Uterus (tissue), 4 donors: Measurements from ENCODE around the gene OBP2A. TPM values are rescaled to one million over a fixed set of nuclear protein-coding genes. Genes with fewer than 3 reads are reported as not detected.
"Not testable (repeated sequence)": the region's sequence is repeated elsewhere in the genome, so short reads cannot be mapped to it uniquely, and the experiment has no call there.

Source experiments
- DNase-seq, 2 donors: peaks; one replicate each; pipeline ENCODE4 v3.0.0-alpha.2; 2019 to 2020
- H3K27ac ChIP-seq, 2 donors: fragments of 200-600 bp; sonication (generic); 1 replicate in 1 of 2; 2 replicates in 1 of 2; pipeline ENCODE4 v1.5.1; 2016 to 2018
- H3K27me3 ChIP-seq, 2 donors: fragments of 200-600 bp; sonication (generic); one replicate each; pipeline ENCODE4 v1.5.1; 2018 to 2019; ENCODE audit warnings: control low read depth in 1 of 2
- H3K36me3 ChIP-seq, 2 donors: fragments of 200-600 bp; sonication (generic); one replicate each; pipeline ENCODE4 v1.5.1; 2019; ENCODE audit warnings: control low read depth in 1 of 2
- H3K4me1 ChIP-seq, 2 donors: fragments of 200-600 bp; sonication (generic); one replicate each; pipeline ENCODE4 v1.5.1; 2018 to 2019; ENCODE audit warnings: control low read depth in 1 of 2
- H3K4me3 ChIP-seq, 2 donors: fragments of 200-600 bp; sonication (generic); 1 replicate in 1 of 2; 2 replicates in 1 of 2; pipeline ENCODE4 v1.5.1; 2018 to 2019; ENCODE audit warnings: mild to moderate bottlenecking in 1 of 2
- H3K9me3 ChIP-seq, 2 donors: fragments of 200-600 bp; sonication (generic); one replicate each; pipeline ENCODE4 v1.5.1; 2019; ENCODE audit warnings: control low read depth in 1 of 2
- CTCF ChIP-seq, 4 experiments: fragments of 200-600 bp in 2 of 4; fragments of 450-650 bp in 2 of 4; sonication (generic) in 2 of 4; IDR thresholded peaks; one replicate each; pipeline ENCODE4 v1.5.1; 2016 to 2019; ENCODE audit warnings: antibody characterized with exemption in 4 of 4, mild to moderate bottlenecking in 2 of 4, moderate library complexity in 1 of 4
- POLR2A ChIP-seq, 2 donors: fragments of 450-650 bp; IDR thresholded peaks; one replicate each; pipeline ENCODE4 v1.6.1; 2016; ENCODE audit warnings: antibody characterized with exemption in 2 of 2, mild to moderate bottlenecking in 1 of 2, moderate library complexity in 1 of 2
- intact Hi-C: fragments of 100-400 bp; cut with DNase I; formaldehyde crosslinking; loops from one replicate; pipeline ENCODE4 v1.15.1; 2023; ENCODE audit warnings: low total_unique reads
- total RNA-seq, 4 donors: library from RNA; depleted of rRNA in 3 of 4; stranded (reverse); fragments of >200 nt in 3 of 4; gene quantifications; one replicate each; pipeline versions ENCODE4 v1.1.0 to v1.2.4, GENCODE V29; 2014 to 2023
- donor health status: DM: yes; HTN: yes; CAD: no.

Gene OBP2A
- total RNA-seq, 4 donors from 2014 or later, result not detected

GRCh38 chr9:135526089-135526729 lies 19.7 kb upstream of the OBP2A start:
- intact Hi-C loops, result no loop called here
- H3K9me3 ChIP-seq, result no peaks in the 10 kb centered on the region
- H3K4me1 ChIP-seq, result no peaks in the 10 kb centered on the region
- no peaks in the 10 kb centered on the region for H3K27me3 ChIP-seq
- H3K4me3 ChIP-seq, result no peak overlapping the region
- no peaks in the 10 kb centered on the region for H3K36me3 ChIP-seq
- no peak overlapping the region for H3K27ac ChIP-seq
- TF ChIP-seq POLR2A (IDR thresholded peaks at IDR 0.05), result no peak
- no peak for TF ChIP-seq CTCF (IDR thresholded peaks at IDR 0.05)
- DNase-seq, result no peak

GRCh38 chr9:135526730-135527571 lies 19.0 kb upstream of the OBP2A start:
- DNase-seq, result no peak
- intact Hi-C loops, result no loop called here

DNA sequence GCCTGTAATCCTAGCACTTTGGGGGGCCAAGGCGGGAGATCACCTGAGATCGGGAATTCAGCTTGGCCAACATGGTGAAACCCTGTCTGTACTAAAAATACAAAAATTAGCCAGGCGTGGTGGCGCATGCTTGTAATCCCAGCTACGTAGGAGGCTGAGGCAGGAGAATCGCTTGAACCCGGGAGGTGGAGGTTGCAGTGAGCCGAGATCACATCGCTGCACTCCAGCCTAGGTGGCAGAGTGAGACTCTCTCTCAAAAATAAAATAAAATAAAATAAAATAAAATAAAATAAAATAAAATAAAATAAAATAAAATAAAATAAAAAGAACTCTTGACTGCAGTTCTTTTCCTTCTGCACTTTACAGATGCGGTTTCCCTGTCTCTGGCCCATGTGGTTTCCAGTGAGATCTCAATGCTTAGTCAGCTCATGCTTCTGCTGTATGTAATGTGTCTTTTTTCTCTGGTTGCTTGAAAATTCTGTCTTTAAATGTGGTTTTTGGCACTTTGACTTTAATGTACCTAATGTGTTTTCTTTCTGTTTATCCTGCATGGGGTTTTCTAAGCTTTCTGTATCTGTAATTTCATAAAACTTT lies 17.0 kb upstream of the OBP2A start:
- H3K27me3 ChIP-seq, H3K27ac ChIP-seq, H3K36me3 ChIP-seq, DNase-seq, intact Hi-C loops, H3K9me3 ChIP-seq, H3K4me3 ChIP-seq, H3K4me1 ChIP-seq: not testable (repeated sequence)

More at GRCh38 chr9:135526730-135527571, 19.0 kb upstream of the OBP2A start:
- no peaks in the 10 kb centered on the region for H3K27me3 ChIP-seq
- no peaks in the 10 kb centered on the region for H3K9me3 ChIP-seq
- no peak overlapping the region for H3K4me3 ChIP-seq
- no peak overlapping the region for H3K27ac ChIP-seq
- H3K36me3 ChIP-seq, result no peaks in the 10 kb centered on the region
- no peaks in the 10 kb centered on the region for H3K4me1 ChIP-seq
- TF ChIP-seq POLR2A (IDR thresholded peaks at IDR 0.05) (no peak), CTCF (IDR thresholded peaks at IDR 0.05) (no peak)

DNA sequence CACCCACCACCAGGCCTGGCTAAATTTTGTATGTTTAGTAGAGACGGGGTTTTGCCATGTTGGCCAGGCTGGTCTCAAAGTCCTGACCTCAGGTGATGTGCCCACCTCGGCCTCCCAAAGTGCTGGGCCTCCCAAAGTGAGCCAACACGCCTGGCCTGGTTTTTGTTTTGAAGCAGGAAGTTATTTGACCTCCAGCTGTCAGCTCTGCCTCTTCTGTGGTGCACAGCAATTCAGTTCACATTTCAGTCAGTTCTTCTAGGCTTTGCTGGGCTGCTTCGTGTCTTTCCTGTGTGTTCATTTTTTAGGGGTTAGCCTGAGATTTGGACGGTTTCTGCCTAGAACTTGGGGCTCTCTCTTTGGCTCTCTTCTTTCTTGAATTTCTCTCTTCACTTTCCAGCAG lies 15.8 kb upstream of the OBP2A start:
- DNase-seq, result no peak
- Histone ChIP-seq H3K9me3 (no peaks in the 10 kb centered on the region), H3K27ac (no peak overlapping the region), H3K4me3 (no peak overlapping the region), H3K36me3 (no peaks in the 10 kb centered on the region), H3K4me1 (no peaks in the 10 kb centered on the region), H3K27me3 (no peaks in the 10 kb centered on the region)
- no peak for TF ChIP-seq CTCF (IDR thresholded peaks at IDR 0.05)
- intact Hi-C loops, result no loop called here

GRCh38 chr9:135531096-135531495 lies 14.8 kb upstream of the OBP2A start:
- Histone ChIP-seq H3K27ac (no peak overlapping the region), H3K9me3 (no peaks in the 10 kb centered on the region), H3K4me3 (no peak overlapping the region), H3K27me3 (no peaks in the 10 kb centered on the region), H3K36me3 (no peaks in the 10 kb centered on the region), H3K4me1 (no peaks in the 10 kb centered on the region)
- intact Hi-C loops, result no loop called here
- DNase-seq, result no peak
- TF ChIP-seq CTCF (IDR thresholded peaks at IDR 0.05) (no peak), POLR2A (IDR thresholded peaks at IDR 0.05) (no peak)
